Esophagus muscularis mucosa (tissue), 4 donors: ENCODE results near the gene DEUP1.

Experiments
- CTCF ChIP-seq, 3 experiments: fragments of 200-600 bp in 2 of 3; fragments of 450-650 bp in 1 of 3; sonication (generic) in 2 of 3; IDR thresholded peaks; one replicate each; pipeline ENCODE4 v1.5.1; 2017 to 2019; ENCODE audit warnings: antibody characterized with exemption in 3 of 3, mild to moderate bottlenecking in 2 of 3, moderate library complexity in 1 of 3
- EP300 ChIP-seq: sonication (generic); formaldehyde crosslinking; IDR thresholded peaks from one replicate; pipeline ENCODE4 v1.6.1; 2017; ENCODE audit warnings: antibody characterized with exemption
- POLR2A ChIP-seq: fragments of 450-650 bp; IDR thresholded peaks from one replicate; pipeline ENCODE4 v1.6.1; 2017; ENCODE audit warnings: antibody characterized with exemption, moderate library complexity, mild to moderate bottlenecking, low read depth
- POLR2AphosphoS5 ChIP-seq, 2 donors: sonication (generic); formaldehyde crosslinking; IDR thresholded peaks; one replicate each; pipeline ENCODE4 v1.6.1; 2017; ENCODE audit warnings: antibody characterized with exemption in 2 of 2

- TF ChIP-seq POLR2AphosphoS5 (IDR thresholded peaks at IDR 0.05): no peak
- TF ChIP-seq CTCF (IDR thresholded peaks at IDR 0.05): no peak
- TF ChIP-seq POLR2A: no peak
- no peak for TF ChIP-seq EP300
Measured at GRCh38 chr11:93320230-93320629, 10.3 kb upstream of the DEUP1 start.
